Duodenal mucosa (tissue), 2 donors: ENCODE measurements around the gene DCN.
A peak's percentile ranks its signal among the peaks of the same experiment; 100 is the strongest.

Source experiments
- H3K27ac ChIP-seq: one replicate; pipeline ENCODE4 v1.7.0; 2013; ENCODE audit warnings: low read depth, low read length
- H3K27me3 ChIP-seq, 2 donors: one replicate each; pipeline ENCODE4 v1.7.0; 2013; ENCODE audit warnings: low read length in 2 of 2, control low read depth in 1 of 2; ENCODE audit not compliant: insufficient read depth in 2 of 2, control insufficient read depth in 1 of 2
- H3K36me3 ChIP-seq, 2 donors: one replicate each; pipeline ENCODE4 v1.7.0; 2013; ENCODE audit warnings: low read length in 2 of 2, control low read depth in 1 of 2; ENCODE audit not compliant: insufficient read depth in 2 of 2, control insufficient read depth in 1 of 2
- H3K4me1 ChIP-seq, 2 donors: one replicate each; pipeline ENCODE4 v1.7.0; 2013; ENCODE audit warnings: low read length in 2 of 2, control low read depth in 1 of 2; ENCODE audit not compliant: insufficient read depth in 2 of 2, control insufficient read depth in 1 of 2
- H3K4me3 ChIP-seq, 2 donors: one replicate each; pipeline ENCODE4 v1.7.0; 2013; ENCODE audit warnings: low read length in 2 of 2, low read depth in 1 of 2
- H3K9ac ChIP-seq, 2 donors: one replicate each; pipeline ENCODE4 v1.7.0; 2013; ENCODE audit warnings: low read length in 2 of 2, low read depth in 1 of 2
- H3K9me3 ChIP-seq, 2 donors: one replicate each; pipeline ENCODE4 v1.7.0; 2013; ENCODE audit warnings: low read length in 2 of 2, control low read depth in 1 of 2; ENCODE audit not compliant: control insufficient read depth in 1 of 2

Gene DCN

GRCh38 chr12:91123236-91123916 is 59.2 kb downstream of the DCN start:
- Histone ChIP-seq H3K4me1 (peaks cover 0 to 9% of the 10 kb centered on the region in 2 donors), H3K27me3 (no peaks in the 10 kb centered on the region), H3K27ac (no peak overlapping the region), H3K36me3 (no peaks in the 10 kb centered on the region), H3K9ac (no peak overlapping the region), H3K4me3 (no peak overlapping the region), H3K9me3 (peaks cover 0 to 3% of the 10 kb centered on the region in 2 donors)

GRCh38 chr12:91120781-91121180 is 61.8 kb downstream of the DCN start:
- H3K36me3 ChIP-seq = no peaks in the 10 kb centered on the region
- no peak overlapping the region for H3K9ac ChIP-seq
- no peaks in the 10 kb centered on the region for H3K4me1 ChIP-seq
- no peak overlapping the region for H3K4me3 ChIP-seq
- no peak overlapping the region for H3K27ac ChIP-seq
- H3K9me3 ChIP-seq = peaks cover 0 to 3% of the 10 kb centered on the region in 2 donors
- H3K27me3 ChIP-seq = no peaks in the 10 kb centered on the region

- no peaks in the 10 kb centered on the region for H3K27me3 ChIP-seq
- H3K4me3 ChIP-seq = no peak overlapping the region
- H3K9me3 ChIP-seq = no peaks in the 10 kb centered on the region
- H3K27ac ChIP-seq = no peak overlapping the region
- H3K4me1 ChIP-seq = no peaks in the 10 kb centered on the region
- H3K9ac ChIP-seq = no peak overlapping the region
- no peaks in the 10 kb centered on the region for H3K36me3 ChIP-seq
Observed at GRCh38 chr12:91119089-91119488, 63.5 kb downstream of the DCN start.

- Histone ChIP-seq H3K4me3 (no peak overlapping the region), H3K27me3 (no peaks in the 10 kb centered on the region), H3K27ac (no peak overlapping the region), H3K36me3 (no peaks in the 10 kb centered on the region), H3K9ac (no peak overlapping the region), H3K9me3 (no peaks in the 10 kb centered on the region), H3K4me1 (no peaks in the 10 kb centered on the region)
Observed at GRCh38 chr12:91113621-91114020, 69.0 kb downstream of the DCN start.

DNA sequence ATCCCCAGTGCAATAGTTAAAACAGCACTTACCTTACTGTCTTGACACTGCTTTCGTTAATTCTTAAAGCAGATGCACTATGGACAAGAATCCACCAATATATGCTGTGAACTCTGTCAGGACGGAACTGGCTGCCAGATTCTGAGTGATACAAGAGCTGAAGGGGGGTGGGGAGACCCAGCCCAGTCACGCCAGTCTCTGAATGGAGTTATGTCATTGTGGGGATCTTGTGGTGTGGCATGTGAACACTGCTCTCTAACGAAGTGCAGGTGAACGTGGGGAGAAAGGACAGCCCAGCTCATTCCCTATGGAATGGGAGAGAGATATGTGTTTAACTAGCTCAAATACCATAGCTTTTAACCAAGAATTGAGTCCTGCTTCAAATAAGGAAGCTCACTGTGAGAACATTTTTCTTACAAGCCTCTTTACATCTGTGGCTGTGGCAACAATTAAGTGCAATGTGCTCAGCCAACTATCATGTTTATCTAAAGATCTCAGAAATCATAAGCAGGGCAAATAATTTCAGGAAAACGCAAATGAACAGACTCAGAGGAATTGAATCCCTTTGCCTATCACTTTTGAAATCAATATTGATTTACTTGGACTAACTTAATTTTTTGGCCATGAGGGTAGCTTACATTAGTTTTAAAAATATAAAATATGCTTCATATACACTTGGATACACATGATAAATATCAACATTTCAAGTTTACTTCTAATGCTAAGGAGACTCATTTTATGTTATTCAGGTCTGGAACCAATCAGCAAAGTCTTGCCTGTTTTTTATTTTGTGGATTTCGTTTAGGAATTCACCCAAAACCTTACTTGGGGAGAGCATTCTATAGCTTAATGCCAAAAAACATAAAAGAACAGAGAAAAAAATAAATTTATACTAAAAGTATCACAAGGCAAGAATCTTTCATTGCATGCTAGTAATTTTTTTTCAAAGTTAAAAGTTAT is 71.0 kb downstream of the DCN start, which contains the start of gene LUM:
TSS of gene LUM (minus strand) at position 129 of the 960 bp plus-strand sequence. CDS start 2,515 bp downstream, outside the sequence.
- Histone ChIP-seq H3K4me1 (no peaks in the 10 kb centered on the region), H3K4me3 (peak within 1 kb of the TSS; percentile 10 to 48), H3K9me3 (no peaks in the 10 kb centered on the region), H3K27me3 (no peaks in the 10 kb centered on the region), H3K27ac (no peak within 1 kb of the TSS), H3K9ac (peak within 1 kb of the TSS in 1 of 2 donors; percentile 45), H3K36me3 (no peaks in the 10 kb centered on the region)

DNA sequence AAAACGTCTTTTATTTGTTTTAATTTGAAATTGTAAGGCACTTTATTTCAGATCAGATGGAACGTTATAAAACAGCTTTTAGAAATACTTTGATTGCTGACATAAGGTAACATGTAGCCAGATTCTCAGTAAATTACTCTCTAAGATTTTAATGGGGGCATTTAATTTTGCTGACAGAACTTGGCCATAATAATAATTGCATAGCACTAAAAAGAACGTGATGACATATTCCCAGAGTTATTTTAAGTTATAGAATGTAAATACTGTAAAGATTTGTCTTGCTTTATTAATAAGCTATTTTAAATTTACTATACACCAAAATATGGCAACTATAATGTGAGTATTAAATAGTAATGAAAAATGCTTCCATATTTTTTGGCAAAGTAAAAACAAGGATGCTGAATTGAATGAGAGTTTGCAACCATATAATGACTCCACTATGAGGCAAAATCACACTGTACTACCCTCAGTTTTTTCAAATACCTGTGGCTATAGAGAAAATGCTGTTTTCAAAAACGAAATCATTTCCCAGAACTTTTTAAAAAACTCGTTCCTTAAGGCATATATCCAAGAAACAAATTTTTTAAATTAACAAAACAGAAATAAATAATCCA is 72.2 kb downstream of the DCN start:
- peak overlapping the region in 1 of 2 donors; percentile 2 for H3K9ac ChIP-seq
- H3K4me1 ChIP-seq = no peaks in the 10 kb centered on the region
- no peak overlapping the region for H3K27ac ChIP-seq
- H3K9me3 ChIP-seq = no peaks in the 10 kb centered on the region
- H3K4me3 ChIP-seq = peak overlapping the region in 1 of 2 donors; percentile 7
- no peaks in the 10 kb centered on the region for H3K27me3 ChIP-seq
- H3K36me3 ChIP-seq = no peaks in the 10 kb centered on the region

DNA sequence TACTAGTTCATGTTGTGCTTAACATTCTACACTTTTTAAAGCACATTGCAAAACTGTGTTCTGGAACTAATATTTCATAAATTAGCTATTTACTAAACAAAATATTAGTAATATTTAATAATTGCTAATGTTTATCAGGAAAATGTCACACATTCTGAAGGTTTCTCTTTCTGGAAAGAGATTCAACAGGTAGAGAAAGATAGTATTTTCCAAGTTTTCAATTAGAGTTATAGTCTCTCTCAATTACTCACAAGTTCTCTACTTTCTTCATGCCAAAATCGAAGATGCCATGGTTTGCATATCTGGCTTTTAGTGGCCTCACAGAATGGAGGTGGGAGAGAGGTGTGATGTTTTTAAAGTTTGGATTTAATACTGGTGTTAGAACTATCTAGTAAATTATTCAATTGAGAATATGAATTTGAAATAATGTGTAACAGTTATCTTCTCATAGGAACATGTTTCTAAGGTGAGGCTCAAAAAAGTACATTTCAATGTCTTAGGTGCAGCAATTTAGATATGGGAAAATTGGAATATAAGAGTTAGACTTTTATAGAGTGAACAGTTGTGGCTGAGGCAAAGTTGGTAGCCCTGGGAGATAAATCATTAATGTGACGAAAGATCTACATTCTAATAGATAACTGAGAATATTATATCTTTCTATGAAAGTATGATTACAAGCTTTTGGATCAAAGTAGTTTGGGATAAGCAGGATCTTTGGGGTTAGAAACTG is 72.9 kb downstream of the DCN start:
- Histone ChIP-seq H3K9me3 (no peaks in the 10 kb centered on the region), H3K27me3 (no peaks in the 10 kb centered on the region), H3K27ac (no peak overlapping the region), H3K36me3 (no peaks in the 10 kb centered on the region), H3K4me1 (no peaks in the 10 kb centered on the region), H3K4me3 (peak overlapping the region in 1 of 2 donors; percentile 3), H3K9ac (peak overlapping the region in 1 of 2 donors; percentile 2)

GRCh38 chr12:91109148-91109564 is 73.5 kb downstream of the DCN start:
- Histone ChIP-seq H3K36me3 (no peaks in the 10 kb centered on the region), H3K9me3 (no peaks in the 10 kb centered on the region), H3K27me3 (no peaks in the 10 kb centered on the region), H3K4me3 (peak overlapping the region in 1 of 2 donors; percentile 3), H3K9ac (no peak overlapping the region), H3K4me1 (no peaks in the 10 kb centered on the region), H3K27ac (no peak overlapping the region)

DNA sequence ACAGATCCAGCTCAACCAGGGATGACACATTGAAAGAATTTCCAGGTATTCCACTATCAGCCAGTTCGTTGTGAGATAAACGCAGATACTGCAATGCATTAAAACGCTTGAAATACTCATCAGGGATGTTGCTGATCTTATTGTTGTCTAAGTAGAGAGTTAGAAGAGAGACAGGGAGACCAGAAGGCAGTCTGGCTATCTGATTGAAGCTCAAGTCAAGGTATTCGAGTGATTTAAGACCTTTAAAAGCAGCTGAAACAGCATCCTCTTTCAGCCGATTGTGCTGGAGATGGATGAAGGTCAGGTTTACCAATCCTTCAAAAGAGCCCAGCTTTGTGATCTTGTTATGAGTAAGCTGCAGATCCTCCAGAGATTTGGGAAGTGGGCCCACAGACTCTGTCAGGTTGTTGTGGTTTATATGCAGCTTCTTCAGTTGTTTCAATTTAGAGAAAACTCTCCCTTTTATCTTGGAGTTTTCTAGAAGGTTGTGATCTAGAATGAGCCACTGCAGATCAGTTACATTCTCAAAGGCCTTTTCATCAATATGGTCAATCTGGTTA is 74.3 kb downstream of the DCN start:
- Histone ChIP-seq H3K9me3 (no peaks in the 10 kb centered on the region), H3K27me3 (no peaks in the 10 kb centered on the region), H3K4me1 (no peaks in the 10 kb centered on the region), H3K27ac (no peak overlapping the region), H3K36me3 (no peaks in the 10 kb centered on the region), H3K9ac (no peak overlapping the region), H3K4me3 (no peak overlapping the region)
